ENCODE measurements around the gene SAP25.
"Not testable (repeated sequence)": the region's sequence is repeated elsewhere in the genome, so short reads cannot be mapped to it uniquely, and the experiment has no call there.

DNA sequence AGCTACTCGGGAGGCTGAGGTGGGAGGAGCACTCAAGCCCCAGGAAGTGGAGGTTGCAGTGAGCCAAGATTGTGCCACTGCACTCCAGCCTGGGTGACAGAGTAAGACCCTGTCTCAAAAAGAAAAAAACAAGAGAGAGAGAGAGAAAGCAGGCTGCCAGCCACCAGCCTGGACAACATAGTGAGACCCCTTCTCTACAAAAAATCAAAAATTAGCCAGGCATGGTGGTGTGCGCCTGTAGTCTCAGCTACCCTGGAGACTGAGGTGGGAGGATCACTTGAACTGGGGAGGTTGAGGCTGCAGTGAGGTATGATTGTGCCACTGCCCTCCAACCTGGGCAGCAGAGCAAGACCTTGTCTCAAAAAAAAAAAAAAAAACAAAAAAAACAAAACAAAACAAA, 37.0 kb downstream of the SAP25 start:
- not testable (repeated sequence) for TF ChIP-seq MXI1 (conservative IDR thresholded peaks at IDR 0.05; ENCODE audit: poor library complexity, severe bottlenecking); POLR2AphosphoS5 (IDR thresholded peaks at IDR 0.05); EZH2 (IDR thresholded peaks at IDR 0.05; ENCODE audit: borderline replicate concordance, insufficient read depth, low read length, poor library complexity, severe bottlenecking); TAF1 (IDR thresholded peaks at IDR 0.05; ENCODE audit: low read depth); RAD21 (conservative IDR thresholded peaks at IDR 0.05); EP300 (conservative IDR thresholded peaks at IDR 0.05; ENCODE audit: poor library complexity, severe bottlenecking)
- TF ChIP-seq, protein P1, sequence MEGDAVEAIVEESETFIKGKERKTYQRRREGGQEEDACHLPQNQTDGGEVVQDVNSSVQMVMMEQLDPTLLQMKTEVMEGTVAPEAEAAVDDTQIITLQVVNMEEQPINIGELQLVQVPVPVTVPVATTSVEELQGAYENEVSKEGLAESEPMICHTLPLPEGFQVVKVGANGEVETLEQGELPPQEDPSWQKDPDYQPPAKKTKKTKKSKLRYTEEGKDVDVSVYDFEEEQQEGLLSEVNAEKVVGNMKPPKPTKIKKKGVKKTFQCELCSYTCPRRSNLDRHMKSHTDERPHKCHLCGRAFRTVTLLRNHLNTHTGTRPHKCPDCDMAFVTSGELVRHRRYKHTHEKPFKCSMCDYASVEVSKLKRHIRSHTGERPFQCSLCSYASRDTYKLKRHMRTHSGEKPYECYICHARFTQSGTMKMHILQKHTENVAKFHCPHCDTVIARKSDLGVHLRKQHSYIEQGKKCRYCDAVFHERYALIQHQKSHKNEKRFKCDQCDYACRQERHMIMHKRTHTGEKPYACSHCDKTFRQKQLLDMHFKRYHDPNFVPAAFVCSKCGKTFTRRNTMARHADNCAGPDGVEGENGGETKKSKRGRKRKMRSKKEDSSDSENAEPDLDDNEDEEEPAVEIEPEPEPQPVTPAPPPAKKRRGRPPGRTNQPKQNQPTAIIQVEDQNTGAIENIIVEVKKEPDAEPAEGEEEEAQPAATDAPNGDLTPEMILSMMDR (IDR thresholded peaks at IDR 0.05; ENCODE audit: poor library complexity, severe bottlenecking): not testable (repeated sequence)
- TF ChIP-seq, protein P2, sequence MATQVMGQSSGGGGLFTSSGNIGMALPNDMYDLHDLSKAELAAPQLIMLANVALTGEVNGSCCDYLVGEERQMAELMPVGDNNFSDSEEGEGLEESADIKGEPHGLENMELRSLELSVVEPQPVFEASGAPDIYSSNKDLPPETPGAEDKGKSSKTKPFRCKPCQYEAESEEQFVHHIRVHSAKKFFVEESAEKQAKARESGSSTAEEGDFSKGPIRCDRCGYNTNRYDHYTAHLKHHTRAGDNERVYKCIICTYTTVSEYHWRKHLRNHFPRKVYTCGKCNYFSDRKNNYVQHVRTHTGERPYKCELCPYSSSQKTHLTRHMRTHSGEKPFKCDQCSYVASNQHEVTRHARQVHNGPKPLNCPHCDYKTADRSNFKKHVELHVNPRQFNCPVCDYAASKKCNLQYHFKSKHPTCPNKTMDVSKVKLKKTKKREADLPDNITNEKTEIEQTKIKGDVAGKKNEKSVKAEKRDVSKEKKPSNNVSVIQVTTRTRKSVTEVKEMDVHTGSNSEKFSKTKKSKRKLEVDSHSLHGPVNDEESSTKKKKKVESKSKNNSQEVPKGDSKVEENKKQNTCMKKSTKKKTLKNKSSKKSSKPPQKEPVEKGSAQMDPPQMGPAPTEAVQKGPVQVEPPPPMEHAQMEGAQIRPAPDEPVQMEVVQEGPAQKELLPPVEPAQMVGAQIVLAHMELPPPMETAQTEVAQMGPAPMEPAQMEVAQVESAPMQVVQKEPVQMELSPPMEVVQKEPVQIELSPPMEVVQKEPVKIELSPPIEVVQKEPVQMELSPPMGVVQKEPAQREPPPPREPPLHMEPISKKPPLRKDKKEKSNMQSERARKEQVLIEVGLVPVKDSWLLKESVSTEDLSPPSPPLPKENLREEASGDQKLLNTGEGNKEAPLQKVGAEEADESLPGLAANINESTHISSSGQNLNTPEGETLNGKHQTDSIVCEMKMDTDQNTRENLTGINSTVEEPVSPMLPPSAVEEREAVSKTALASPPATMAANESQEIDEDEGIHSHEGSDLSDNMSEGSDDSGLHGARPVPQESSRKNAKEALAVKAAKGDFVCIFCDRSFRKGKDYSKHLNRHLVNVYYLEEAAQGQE (IDR thresholded peaks at IDR 0.05; ENCODE audit: borderline replicate concordance): not testable (repeated sequence)
